Measurements from ENCODE around the gene SRPK2.
"Not testable (repeated sequence)": the region's sequence is repeated elsewhere in the genome, so short reads cannot be mapped to it uniquely, and the experiment has no call there.

GRCh38 chr7:105348177-105348576, 40.5 kb downstream of the SRPK2 start:
- not testable (repeated sequence) for TF ChIP-seq CTCF (IDR thresholded peaks at IDR 0.05); POLR2AphosphoS5 (IDR thresholded peaks at IDR 0.05; ENCODE audit: insufficient read depth in 1 of 2, low read depth in 1 of 2)
